B cell (primary cell): ENCODE data around the gene NTNG1. TPM values are rescaled to one million over a fixed set of nuclear protein-coding genes. Genes with fewer than 3 reads are reported as not detected.

Experiments
- ATAC-seq: fragments of 200-7000 bp; cut with Tn5 transposase; one replicate; pipeline ENCODE4 v1.10.0; 2021; ENCODE audit warnings: low read depth, mild to moderate bottlenecking, moderate number of reproducible peaks, moderate library complexity
- CTCF ChIA-PET: fragments of 350-600 bp; sonication (Branson Sonifier 250); formaldehyde crosslinking; loops from one replicate; lab custom pipeline; 2021; ENCODE audit warnings: antibody characterized with exemption, inconsistent platforms; lab: Charles Lee
- POLR2A ChIA-PET: fragments of 350-600 bp; sonication (Branson Sonifier 250); formaldehyde crosslinking; loops from one replicate; lab custom pipeline; 2021; ENCODE audit warnings: antibody characterized with exemption; lab: Charles Lee
- DNase-seq: peaks from one replicate; pipeline ENCODE4 v3.0.0; 2013
- H2AFZ ChIP-seq: 2 replicates; pipeline ENCODE4 v1.6.1; 2012; ENCODE audit warnings: mild to moderate bottlenecking, low read depth, low read length; ENCODE audit not compliant: insufficient read depth, poor library complexity, severe bottlenecking
- H3K27ac ChIP-seq, 2 donors: 1 replicate in 1 of 2; 2 replicates in 1 of 2; pipeline ENCODE4 v1.5.1; 2012 to 2013; ENCODE audit warnings: low read length in 2 of 2, mild to moderate bottlenecking in 2 of 2, moderate library complexity in 1 of 2
- H3K27me3 ChIP-seq, 4 experiments: fragments of 200-600 bp in 1 of 4; sonication (generic) in 1 of 4; replicated peaks in 1 of 4; 1 replicate in 2 of 4; 2 replicates in 2 of 4; pipeline versions ENCODE4 v1.6.1 to v1.7.0; 2013 to 2016; ENCODE audit warnings: low read length in 3 of 4, mild to moderate bottlenecking in 2 of 4, mixed read lengths in 1 of 4, moderate library complexity in 1 of 4; ENCODE audit not compliant: insufficient read depth in 4 of 4, control insufficient read depth in 3 of 4; ENCODE audit errors: control extremely low read depth in 1 of 4
- H3K36me3 ChIP-seq, 2 experiments: replicated peaks in 1 of 2; 1 replicate in 1 of 2; 2 replicates in 1 of 2; pipeline versions ENCODE4 v1.6.1 to v1.7.1; 2013; ENCODE audit warnings: low read length in 1 of 2; ENCODE audit not compliant: insufficient read depth in 2 of 2, control insufficient read depth in 1 of 2; ENCODE audit errors: control extremely low read depth in 1 of 2, extremely low read depth in 1 of 2
- H3K4me1 ChIP-seq, 2 donors: fragments of 200-600 bp in 1 of 2; sonication (generic) in 1 of 2; 1 replicate in 1 of 2; 2 replicates in 1 of 2; pipeline versions ENCODE4 v1.5.1 to v1.6.1; 2013 to 2017; ENCODE audit warnings: low read length in 2 of 2; ENCODE audit not compliant: control insufficient read depth in 2 of 2, insufficient read depth in 2 of 2
- H3K4me2 ChIP-seq: replicated peaks from 2 replicates; pipeline ENCODE3; 2012; ENCODE audit warnings: mild to moderate bottlenecking, low read depth, low read length; ENCODE audit not compliant: poor library complexity, severe bottlenecking
- H3K4me3 ChIP-seq, 5 experiments: fragments of 200-600 bp in 1 of 5; sonication (generic) in 1 of 5; 1 replicate in 3 of 5; 2 replicates in 2 of 5; pipeline versions ENCODE4 v1.5.1 to v1.7.0; 2011 to 2016; ENCODE audit warnings: low read length in 4 of 5, mild to moderate bottlenecking in 4 of 5, low read depth in 2 of 5, control low read depth in 1 of 5, moderate library complexity in 1 of 5; ENCODE audit not compliant: insufficient read depth in 1 of 5; ENCODE audit errors: control extremely low read depth in 1 of 5, extremely low read depth in 1 of 5
- H3K79me2 ChIP-seq: fragments of 200-600 bp; sonication (generic); one replicate; pipeline ENCODE4 v1.6.0; 2016; ENCODE audit warnings: low read length; ENCODE audit not compliant: control insufficient read depth, insufficient read depth
- H3K9ac ChIP-seq: fragments of 200-600 bp; sonication (generic); 2 replicates; pipeline ENCODE4 v1.6.1; 2017; ENCODE audit warnings: mild to moderate bottlenecking, low read length, moderate library complexity
- H3K9me3 ChIP-seq, 3 donors: one replicate each; pipeline versions ENCODE4 v1.6.1 to v1.7.1; 2013; ENCODE audit warnings: low read length in 2 of 3; ENCODE audit not compliant: control insufficient read depth in 2 of 3, insufficient read depth in 1 of 3; ENCODE audit errors: control extremely low read depth in 1 of 3
- H4K20me1 ChIP-seq: 2 replicates; pipeline ENCODE4 v1.6.0; 2012; ENCODE audit warnings: mild to moderate bottlenecking, low read length; ENCODE audit not compliant: insufficient read depth, control insufficient read depth, poor library complexity, severe bottlenecking
- H3K27ac Mint-ChIP-seq: one replicate; pipeline ENCODE4 v1.8.0; 2021; ENCODE audit warnings: mixed read lengths
- H3K27me3 Mint-ChIP-seq: one replicate; pipeline ENCODE4 v1.8.0; 2021; ENCODE audit warnings: mixed read lengths
- H3K4me1 Mint-ChIP-seq: one replicate; pipeline ENCODE4 v1.8.0; 2021; ENCODE audit warnings: mixed read lengths
- H3K4me3 Mint-ChIP-seq: one replicate; pipeline ENCODE4 v1.8.0; 2021; ENCODE audit warnings: mixed read lengths
- H3K9me3 Mint-ChIP-seq: one replicate; pipeline ENCODE4 v1.8.0; 2022; ENCODE audit warnings: mixed read lengths; ENCODE audit not compliant: insufficient read depth
- EZH2 ChIP-seq: IDR thresholded peaks from 2 replicates; pipeline ENCODE4 v1.6.1; 2012; ENCODE audit warnings: borderline replicate concordance, low read depth, mild to moderate bottlenecking, moderate library complexity, low read length; ENCODE audit not compliant: insufficient read depth, poor library complexity, severe bottlenecking
- WGBS: methylation state at CpG from one replicate; pipeline ENCODE4 v1.1.5; 2013; ENCODE audit warnings: missing lambda C conversion rate; ENCODE audit not compliant: insufficient coverage; 5-methylcytosine and 5-hydroxymethylcytosine counted together
- intact Hi-C: fragments of 100-400 bp; cut with micrococcal nuclease; formaldehyde crosslinking; loops from one replicate; pipeline ENCODE4 v1.10.0; 2022
- polyA plus RNA-seq: library from polyadenylated mRNA; depleted of rRNA; stranded (reverse); fragments of >200 nt; gene quantifications from 2 replicates; pipeline ENCODE4 v1.2.3, GENCODE V29; 2012
- total RNA-seq, 2 donors: library from RNA; stranded (reverse); fragments of 120-200 nt in 1 of 2; gene quantifications; 1 replicate in 1 of 2; 2 replicates in 1 of 2; pipeline versions ENCODE4 v1.2.3 to v1.2.4, GENCODE V29; 2013 to 2022
- TF ChIP-seq, protein P1 (sequence below): fragments of 200-600 bp; IDR thresholded peaks from one replicate; pipeline ENCODE4 v1.8.0; 2022; ENCODE audit warnings: antibody characterized with exemption, mild to moderate bottlenecking

The NTNG1 gene
- total and polyA plus RNA-seq, 2 donors (not counting 1 experiment from before 2014, with no cell fraction given), result 2.8 to 3.7 TPM

DNA sequence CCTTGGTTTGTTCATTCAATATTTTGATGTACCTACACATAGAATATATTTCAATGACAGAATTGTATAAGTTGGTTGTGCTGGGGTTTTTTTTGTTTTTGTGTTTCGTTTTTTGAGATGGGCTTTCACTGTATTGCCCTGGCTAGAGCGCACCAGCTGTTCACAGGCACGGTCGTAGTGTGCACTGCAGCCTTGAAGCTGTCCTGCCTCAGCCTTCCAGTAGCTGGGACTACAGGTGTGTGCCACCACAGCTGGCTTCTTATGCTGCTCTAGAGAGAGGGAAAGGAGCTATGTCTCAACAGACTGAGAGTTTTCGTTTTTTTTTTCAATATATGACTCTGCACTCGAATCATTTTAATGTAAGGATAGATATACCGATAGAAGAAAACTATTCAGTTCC, 102.6 kb downstream of the NTNG1 start:
- Histone ChIP-seq H3K4me2 (no peak overlapping the region), H3K36me3 (peaks cover 0 to 1% of the 10 kb centered on the region in 2 experiments), H3K27me3 (no peaks in the 10 kb centered on the region), H4K20me1 (no peaks in the 10 kb centered on the region), H3K79me2 (no peaks in the 10 kb centered on the region), H2AFZ (no peak overlapping the region), H3K4me3 (no peak overlapping the region), H3K9me3 (no peaks in the 10 kb centered on the region), H3K4me1 (peaks cover 3 to 22% of the 10 kb centered on the region in 2 donors), H3K9ac (no peak overlapping the region), H3K27ac (no peak overlapping the region)
- H3K4me1 Mint-ChIP-seq, result peaks cover 24% of the 10 kb centered on the region
- no peak overlapping the region for H3K4me3 Mint-ChIP-seq
- intact Hi-C loops, result no loop called here
- ChIA-PET CTCF (no interaction called here), POLR2A (no interaction called here)
- peaks cover 3% of the 10 kb centered on the region for H3K9me3 Mint-ChIP-seq
- ATAC-seq (no peak), DNase-seq (no peak)
- WGBS, result 98% methylated on average over 4 of the region's 7 CpGs
- H3K27me3 Mint-ChIP-seq, result no peaks in the 10 kb centered on the region
- no peak for TF ChIP-seq EZH2
- TF ChIP-seq, protein P1, sequence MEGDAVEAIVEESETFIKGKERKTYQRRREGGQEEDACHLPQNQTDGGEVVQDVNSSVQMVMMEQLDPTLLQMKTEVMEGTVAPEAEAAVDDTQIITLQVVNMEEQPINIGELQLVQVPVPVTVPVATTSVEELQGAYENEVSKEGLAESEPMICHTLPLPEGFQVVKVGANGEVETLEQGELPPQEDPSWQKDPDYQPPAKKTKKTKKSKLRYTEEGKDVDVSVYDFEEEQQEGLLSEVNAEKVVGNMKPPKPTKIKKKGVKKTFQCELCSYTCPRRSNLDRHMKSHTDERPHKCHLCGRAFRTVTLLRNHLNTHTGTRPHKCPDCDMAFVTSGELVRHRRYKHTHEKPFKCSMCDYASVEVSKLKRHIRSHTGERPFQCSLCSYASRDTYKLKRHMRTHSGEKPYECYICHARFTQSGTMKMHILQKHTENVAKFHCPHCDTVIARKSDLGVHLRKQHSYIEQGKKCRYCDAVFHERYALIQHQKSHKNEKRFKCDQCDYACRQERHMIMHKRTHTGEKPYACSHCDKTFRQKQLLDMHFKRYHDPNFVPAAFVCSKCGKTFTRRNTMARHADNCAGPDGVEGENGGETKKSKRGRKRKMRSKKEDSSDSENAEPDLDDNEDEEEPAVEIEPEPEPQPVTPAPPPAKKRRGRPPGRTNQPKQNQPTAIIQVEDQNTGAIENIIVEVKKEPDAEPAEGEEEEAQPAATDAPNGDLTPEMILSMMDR, result no peak
- H3K27ac Mint-ChIP-seq, result no peak overlapping the region

GRCh38 chr1:107244709-107245500, 104.1 kb downstream of the NTNG1 start:
- Histone ChIP-seq H4K20me1 (no peaks in the 10 kb centered on the region), H3K4me1 (peaks cover 6 to 30% of the 10 kb centered on the region in 2 donors), H3K27ac (no peak overlapping the region), H3K79me2 (no peaks in the 10 kb centered on the region), H3K9ac (no peak overlapping the region), H3K36me3 (peaks cover 0 to 1% of the 10 kb centered on the region in 2 experiments), H2AFZ (no peak overlapping the region), H3K4me2 (no peak overlapping the region), H3K27me3 (no peaks in the 10 kb centered on the region), H3K9me3 (no peaks in the 10 kb centered on the region), H3K4me3 (no peak overlapping the region)
- ChIA-PET CTCF (interaction anchor here (0.9 kb wide), 1 partner anchor 10 kb away, joined by 3 read pairs; no protein-coding TSS in a partner anchor), POLR2A (no interaction called here)
- no peak for ATAC-seq
- TF ChIP-seq, protein P1, result no peak
- no peak for TF ChIP-seq EZH2
- WGBS, result 59% methylated on average over 3 of the region's 7 CpGs
- no peaks in the 10 kb centered on the region for H3K9me3 Mint-ChIP-seq
- H3K4me3 Mint-ChIP-seq, result no peak overlapping the region
- peaks cover 31% of the 10 kb centered on the region for H3K4me1 Mint-ChIP-seq
- H3K27ac Mint-ChIP-seq, result peak overlapping the region; percentile 57
- H3K27me3 Mint-ChIP-seq, result no peaks in the 10 kb centered on the region
- intact Hi-C loops, result no loop called here
- no peak for DNase-seq
